ENCODE results near the gene ZNRF4. TPM values are rescaled to one million over a fixed set of nuclear protein-coding genes. Genes with fewer than 3 reads are reported as not detected.

Gene ZNRF4
- total and polyA plus RNA-seq, 2 of the 8 experiments (the other 6 are each of a cell fraction or from before 2014, with no cell fraction given) = not detected

- Histone ChIP-seq H3K23me2 (ENCODE audit: low read depth, low read length) (no peaks in the 10 kb centered on the region), H3K9ac (replicated peaks in 1 of 4; ENCODE audit: extremely low read depth in 1 of 4, low read depth in 3 of 4, low read length in 3 of 4) (no peak overlapping the region), H3K23ac (ENCODE audit: insufficient read length) (no peak overlapping the region), H3K4ac (replicated peaks; ENCODE audit: insufficient read length, low read depth, low read length) (no peak overlapping the region), H2BK120ac (replicated peaks; ENCODE audit: low read depth, low read length) (no peak overlapping the region), H4K20me1 (replicated peaks in 1 of 2; ENCODE audit: control insufficient read depth in 1 of 2, insufficient read depth in 2 of 2, low read length in 2 of 2) (no peaks in the 10 kb centered on the region), H3K27ac (ENCODE audit: low read depth, low read length) (no peak overlapping the region), H3K4me3 (ENCODE audit: extremely low read depth in 1 of 4, insufficient read depth in 2 of 4, low read depth in 3 of 4, low read length in 4 of 4) (no peak overlapping the region), H3K9me3 (ENCODE audit: insufficient read depth in 2 of 2, low read depth in 1 of 2, low read length in 1 of 2) (0 out of 4 replicates have a peak, but pooled peaks cover 0 to 3% of the 10 kb centered on the region in 2 experiments), H3K56ac (replicated peaks; ENCODE audit: insufficient read length, low read depth, low read length) (no peak overlapping the region), H3K79me1 (ENCODE audit: low read depth, low read length) (no peaks in the 10 kb centered on the region), H4K91ac (replicated peaks; ENCODE audit: insufficient read length, low read length) (no peak overlapping the region), H2BK20ac (ENCODE audit: low read length) (no peak overlapping the region), H3K14ac (ENCODE audit: insufficient read length) (no peak overlapping the region), H3K4me2 (ENCODE audit: insufficient read depth in 1 of 2, low read depth in 2 of 2, low read length in 2 of 2) (no peak overlapping the region), H3K27me3 (replicated peaks in 1 of 4; ENCODE audit: control insufficient read depth in 3 of 4, extremely low read depth in 1 of 4, insufficient read depth in 3 of 4, low read length in 3 of 4) (peaks cover 0 to 1% (median 0%) of the 10 kb centered on the region in 4 experiments; a peak in 3 of 7 replicates), H2AK5ac (ENCODE audit: low read depth, low read length) (no peak overlapping the region), H4K5ac (ENCODE audit: insufficient read length, low read depth, low read length) (no peak overlapping the region), H3K36me3 (ENCODE audit: control insufficient read depth in 2 of 4, insufficient read depth in 4 of 4, low read length in 3 of 4) (no peaks in the 10 kb centered on the region), H2BK5ac (ENCODE audit: low read depth, low read length) (no peak overlapping the region), H2BK12ac (ENCODE audit: low read depth, low read length) (no peak overlapping the region), H2AFZ (ENCODE audit: low read length) (no peak overlapping the region), H4K8ac (ENCODE audit: extremely low read depth, insufficient read depth, low read length) (no peak overlapping the region), H3K79me2 (ENCODE audit: control insufficient read depth in 1 of 2, insufficient read depth in 2 of 2, low read length in 2 of 2) (no peaks in the 10 kb centered on the region), H2BK15ac (ENCODE audit: low read length) (no peak overlapping the region), H3K4me1 (replicated peaks in 1 of 4; ENCODE audit: control insufficient read depth in 3 of 4, insufficient read depth in 4 of 4, low read length in 3 of 4) (no peaks in the 10 kb centered on the region), H3K18ac (ENCODE audit: extremely low read depth, low read length) (no peak overlapping the region)
- DNase-seq (ENCODE audit: low read depth in 1 of 2, low spot score in 2 of 2) = no peak
- TF ChIP-seq CTBP2 (IDR thresholded peaks at IDR 0.05; ENCODE audit: borderline replicate concordance, insufficient read depth, insufficient read length, low read length) (no peak), JUND (IDR thresholded peaks at IDR 0.05; ENCODE audit: low read length) (no peak), TAF7 (optimal IDR thresholded peaks at IDR 0.05; ENCODE audit: borderline replicate concordance, low read depth, low read length) (no peak), USF2 (IDR thresholded peaks at IDR 0.05; ENCODE audit: low read length) (peak; percentile 75)
- POLR2A ChIA-PET (ENCODE audit: partially characterized antibody) = no interaction called here
- CTCF ChIA-PET (ENCODE audit: partially characterized antibody) = interaction anchor here (1.0 to 1.8 kb wide), 2 partner anchors 63 to 90 kb away, joined by 5 read pairs; no protein-coding TSS in a partner anchor
- 79% methylated on average over 3 of the region's 3 CpGs; no CpG with 5 or more reads in 1 of the 2 experiments for WGBS, 2 experiments (ENCODE audit: extremely low coverage in 1 of 2, insufficient coverage in 1 of 2, insufficient read length in 1 of 2, insufficient replicate concordance in 2 of 2, low coverage in 1 of 2, low lambda C conversion rate in 2 of 2, missing lambda C conversion rate in 1 of 2)
- FAIRE-seq = no peak
Observed at GRCh38 chr19:5460748-5461147, 5.5 kb downstream of the ZNRF4 start.
